Keratinocyte (primary cell): ENCODE results near the gene TFIP11. TPM values are rescaled to one million over a fixed set of nuclear protein-coding genes. Genes with fewer than 3 reads are reported as not detected.

ENCODE experiments used
- DNase-seq: peaks from one replicate; pipeline ENCODE4 v3.0.0-alpha.2; 2011; ENCODE audit warnings: low read depth, missing footprints, low spot score
- FAIRE-seq: peaks from 2 replicates; lab custom pipeline; 2011; peaks lifted over from hg19 to GRCh38; lab: Jason Lieb, UNC
- H2AFZ ChIP-seq: 2 replicates; pipeline ENCODE4 v1.6.0; 2012; ENCODE audit warnings: low read length, control low read depth, inconsistent platforms; ENCODE audit not compliant: control insufficient read depth
- H3K27ac ChIP-seq: 2 replicates; pipeline ENCODE4 v1.5.1; 2011; ENCODE audit warnings: low read length; ENCODE audit not compliant: control insufficient read depth, insufficient read depth
- H3K27me3 ChIP-seq: 3 replicates; pipeline ENCODE4 v1.6.0; 2011; ENCODE audit warnings: low read length; ENCODE audit not compliant: control insufficient read depth, insufficient read depth; ENCODE audit errors: extremely low read depth
- H3K36me3 ChIP-seq, 2 experiments: 2 replicates in 1 of 2; 3 replicates in 1 of 2; pipeline ENCODE4 v1.5.1; 2011; ENCODE audit warnings: low read length in 2 of 2, mild to moderate bottlenecking in 1 of 2; ENCODE audit not compliant: control insufficient read depth in 2 of 2, insufficient read depth in 2 of 2; ENCODE audit errors: extremely low read depth in 1 of 2
- H3K4me1 ChIP-seq: 3 replicates; pipeline ENCODE4 v1.5.1; 2011; ENCODE audit warnings: low read length; ENCODE audit not compliant: control insufficient read depth, insufficient read depth; ENCODE audit errors: extremely low read depth
- H3K4me2 ChIP-seq: 3 replicates; pipeline ENCODE4 v1.6.0; 2011; ENCODE audit warnings: low read depth, low read length; ENCODE audit not compliant: control insufficient read depth, insufficient read depth; ENCODE audit errors: extremely low read depth
- H3K4me3 ChIP-seq, 3 experiments: fragments of 200-600 bp in 1 of 3; sonication (generic) in 1 of 3; 2 replicates in 2 of 3; 3 replicates in 1 of 3; pipeline ENCODE4 v1.5.1; 2011 to 2016; ENCODE audit warnings: low read length in 3 of 3, mild to moderate bottlenecking in 3 of 3, control low read depth in 2 of 3, inconsistent platforms in 1 of 3, low read depth in 1 of 3, mixed read lengths in 1 of 3, mixed run types in 1 of 3, moderate library complexity in 1 of 3; ENCODE audit not compliant: control insufficient read depth in 2 of 3, insufficient read depth in 2 of 3; ENCODE audit errors: extremely low read depth in 1 of 3
- H3K79me2 ChIP-seq: 2 replicates; pipeline ENCODE4 v1.6.0; 2012; ENCODE audit warnings: low read length; ENCODE audit not compliant: control insufficient read depth, insufficient read depth
- H3K9ac ChIP-seq: 3 replicates; pipeline ENCODE4 v1.6.0; 2011; ENCODE audit warnings: low read length; ENCODE audit not compliant: control insufficient read depth, insufficient read depth; ENCODE audit errors: extremely low read depth
- H3K9me1 ChIP-seq: 3 replicates; pipeline ENCODE4 v1.6.0; 2011; ENCODE audit warnings: low read length; ENCODE audit not compliant: control insufficient read depth, insufficient read depth; ENCODE audit errors: extremely low read depth
- H3K9me3 ChIP-seq: 2 replicates; pipeline ENCODE4 v1.5.1; 2012; ENCODE audit warnings: low read depth, low read length; ENCODE audit not compliant: control insufficient read depth
- H4K20me1 ChIP-seq: 3 replicates; pipeline ENCODE4 v1.6.0; 2011; ENCODE audit warnings: low read length; ENCODE audit not compliant: control insufficient read depth, insufficient read depth; ENCODE audit errors: extremely low read depth
- CTCF ChIP-seq, 3 experiments: IDR thresholded peaks in 1 of 3; conservative IDR thresholded peaks in 1 of 3; optimal IDR thresholded peaks in 1 of 3; 2 replicates in 2 of 3; 3 replicates in 1 of 3; pipeline versions ENCODE3 to v1.5.1; 2011; ENCODE audit warnings: low read length in 3 of 3, mild to moderate bottlenecking in 3 of 3, moderate library complexity in 2 of 3, control low read depth in 1 of 3, inconsistent platforms in 1 of 3; ENCODE audit not compliant: insufficient read depth in 2 of 3; ENCODE audit errors: extremely low read depth in 1 of 3
- EZH2 ChIP-seq: IDR thresholded peaks from one replicate; pipeline ENCODE4 v1.6.1; 2012; ENCODE audit warnings: inconsistent platforms, mild to moderate bottlenecking, low read length, moderate library complexity
- dilution Hi-C: fragments of 300-500 bp; cut with MboI; formaldehyde crosslinking; loops from one replicate; pipeline ENCODE4 v1.7.0; 2020; ENCODE audit warnings: low sequenced_read_pairs; ENCODE audit not compliant: extremely low pct_ligation_motif_present
- polyA plus RNA-seq, 5 experiments: library from polyadenylated mRNA; depleted of rRNA in 3 of 5; stranded (reverse) in 3 of 5; stranded (forward) in 1 of 5; unstranded in 1 of 5; fragments of >200 nt; gene quantifications; 1 replicate in 1 of 5; 2 replicates in 3 of 5; 3 replicates in 1 of 5; pipeline versions ENCODE4 v1.2.1 to v1.2.3, GENCODE V29; 2011 to 2012; ENCODE audit warnings: missing spikeins in 2 of 5, low read depth in 1 of 5, low replicate concordance in 1 of 5

The TFIP11 gene
- polyA plus RNA-seq, 1 donor (not counting 4 experiments of a cell fraction or from before 2014, with no cell fraction given) = 30.3 TPM

DNA sequence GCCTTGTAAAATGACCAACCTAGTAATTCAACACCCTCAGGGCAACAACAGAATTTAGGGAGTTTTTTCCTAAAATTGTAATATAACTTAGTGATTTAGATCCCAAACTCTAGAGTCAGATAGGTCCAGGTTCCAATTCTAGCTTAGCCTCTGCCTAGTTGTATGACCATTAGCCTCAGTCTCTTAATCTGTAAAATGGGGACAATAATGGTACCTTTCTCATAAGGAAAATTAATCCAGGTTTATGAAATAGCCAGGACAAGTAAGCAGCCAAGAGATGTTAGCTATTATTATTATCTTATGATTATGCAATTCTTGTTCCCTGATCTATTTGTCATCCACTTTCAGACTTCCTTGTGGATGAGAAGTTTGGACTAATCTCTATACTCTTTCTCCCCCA lies 4.1 kb downstream of the TFIP11 start:
- Histone ChIP-seq H3K9me3 (no peaks in the 10 kb centered on the region), H3K9ac (no peak overlapping the region), H3K79me2 (peaks cover 23% of the 10 kb centered on the region), H3K4me2 (no peak overlapping the region), H3K4me1 (peaks cover 13% of the 10 kb centered on the region), H4K20me1 (no peaks in the 10 kb centered on the region), H2AFZ (no peak overlapping the region), H3K36me3 (peaks cover 29 to 31% of the 10 kb centered on the region in 2 experiments), H3K9me1 (no peaks in the 10 kb centered on the region), H3K27ac (no peak overlapping the region), H3K4me3 (no peak overlapping the region), H3K27me3 (no peaks in the 10 kb centered on the region)
- dilution Hi-C loops = no loop called here
- TF ChIP-seq EZH2 = no peak
- TF ChIP-seq CTCF (optimal IDR thresholded peaks at IDR 0.05 in 1 of 3, IDR thresholded peaks at IDR 0.05 in 1 of 3, conservative IDR thresholded peaks at IDR 0.05 in 1 of 3; ENCODE audit: extremely low read depth in 1 of 3, insufficient read depth in 2 of 3, low read length in 3 of 3) = no peak
- DNase-seq (no peak), FAIRE-seq (no peak)

DNA sequence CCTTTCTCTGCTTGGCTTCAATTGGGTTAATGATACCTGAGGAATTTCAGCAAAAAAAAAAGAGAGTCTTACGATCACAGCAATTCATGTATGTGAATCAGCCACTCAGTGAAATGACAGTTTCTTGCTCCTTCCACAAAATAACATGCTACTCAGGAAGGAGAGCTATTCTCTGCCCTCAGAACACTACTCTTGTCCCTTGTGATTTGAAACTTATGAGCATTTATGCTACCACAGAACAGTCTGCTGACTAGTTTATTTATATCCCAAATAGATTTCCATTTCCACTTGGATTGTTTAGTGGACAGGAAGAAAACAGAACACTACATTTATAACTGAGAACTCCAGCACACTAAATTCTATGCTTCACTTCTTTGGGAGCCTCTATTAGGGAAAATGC lies 8.5 kb downstream of the TFIP11 start:
- TF ChIP-seq EZH2 = no peak
- TF ChIP-seq CTCF (optimal IDR thresholded peaks at IDR 0.05 in 1 of 3, IDR thresholded peaks at IDR 0.05 in 1 of 3, conservative IDR thresholded peaks at IDR 0.05 in 1 of 3; ENCODE audit: extremely low read depth in 1 of 3, insufficient read depth in 2 of 3, low read length in 3 of 3) = no peak
- Histone ChIP-seq H3K79me2 (no peaks in the 10 kb centered on the region), H3K9me1 (no peaks in the 10 kb centered on the region), H3K9ac (no peak overlapping the region), H2AFZ (no peak overlapping the region), H3K27ac (no peak overlapping the region), H3K27me3 (no peaks in the 10 kb centered on the region), H4K20me1 (no peaks in the 10 kb centered on the region), H3K4me1 (no peaks in the 10 kb centered on the region), H3K4me2 (no peak overlapping the region), H3K4me3 (no peak overlapping the region), H3K36me3 (peaks cover 40 to 48% of the 10 kb centered on the region in 2 experiments), H3K9me3 (no peaks in the 10 kb centered on the region)
- dilution Hi-C loops = no loop called here
- FAIRE-seq = no peak
- no peak for DNase-seq
